Measurements from ENCODE around the gene TDRD12. TPM values are rescaled to one million over a fixed set of nuclear protein-coding genes. Genes with fewer than 3 reads are reported as not detected.

The TDRD12 gene
- total and polyA plus RNA-seq, 11 donors, result 0.06 to 0.63 (median 0.23) TPM; not detected in 5

DNA sequence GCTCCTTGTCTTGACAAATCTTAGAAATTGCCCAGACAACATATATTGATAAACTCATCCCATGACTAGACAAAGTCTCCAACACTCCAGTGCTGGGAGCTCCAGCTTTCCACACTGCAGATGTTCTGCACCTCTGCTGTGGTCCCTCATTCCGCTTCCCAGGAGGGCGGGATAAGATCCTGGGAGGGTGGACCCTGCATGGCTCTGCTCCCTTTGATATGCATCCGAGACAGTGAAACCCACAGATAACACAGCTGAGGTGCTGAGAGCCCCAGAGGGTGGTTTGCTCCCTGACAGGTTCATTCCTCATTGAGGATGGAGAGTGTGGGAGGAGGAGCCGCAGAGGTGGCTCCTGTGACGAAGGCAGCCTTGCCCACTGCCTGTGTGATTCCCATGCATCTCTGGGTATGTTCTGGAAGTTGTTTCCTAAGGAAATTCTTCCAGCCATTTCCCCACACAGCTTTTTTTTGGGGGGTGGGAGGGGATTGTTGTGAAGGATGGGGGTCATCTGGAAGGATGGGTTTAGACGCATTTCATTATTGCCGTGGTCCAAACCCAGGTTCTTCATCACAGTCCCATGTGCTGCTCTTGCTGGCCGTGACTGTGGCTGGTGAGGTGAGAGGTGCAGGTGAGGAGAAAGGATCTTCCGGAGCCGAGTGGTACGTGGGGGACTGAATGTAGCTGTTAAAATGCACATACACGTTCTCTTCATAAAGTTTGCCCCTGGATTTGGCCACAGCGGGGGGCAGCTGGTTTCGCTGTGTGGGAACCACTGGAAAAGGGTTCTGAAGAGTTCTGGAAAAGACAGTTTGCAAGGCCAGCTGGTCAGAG is 103.6 kb downstream of the TDRD12 start:
- TF ChIP-seq POLR2A (IDR thresholded peaks at IDR 0.05), result no peak
- TF ChIP-seq, protein P1, sequence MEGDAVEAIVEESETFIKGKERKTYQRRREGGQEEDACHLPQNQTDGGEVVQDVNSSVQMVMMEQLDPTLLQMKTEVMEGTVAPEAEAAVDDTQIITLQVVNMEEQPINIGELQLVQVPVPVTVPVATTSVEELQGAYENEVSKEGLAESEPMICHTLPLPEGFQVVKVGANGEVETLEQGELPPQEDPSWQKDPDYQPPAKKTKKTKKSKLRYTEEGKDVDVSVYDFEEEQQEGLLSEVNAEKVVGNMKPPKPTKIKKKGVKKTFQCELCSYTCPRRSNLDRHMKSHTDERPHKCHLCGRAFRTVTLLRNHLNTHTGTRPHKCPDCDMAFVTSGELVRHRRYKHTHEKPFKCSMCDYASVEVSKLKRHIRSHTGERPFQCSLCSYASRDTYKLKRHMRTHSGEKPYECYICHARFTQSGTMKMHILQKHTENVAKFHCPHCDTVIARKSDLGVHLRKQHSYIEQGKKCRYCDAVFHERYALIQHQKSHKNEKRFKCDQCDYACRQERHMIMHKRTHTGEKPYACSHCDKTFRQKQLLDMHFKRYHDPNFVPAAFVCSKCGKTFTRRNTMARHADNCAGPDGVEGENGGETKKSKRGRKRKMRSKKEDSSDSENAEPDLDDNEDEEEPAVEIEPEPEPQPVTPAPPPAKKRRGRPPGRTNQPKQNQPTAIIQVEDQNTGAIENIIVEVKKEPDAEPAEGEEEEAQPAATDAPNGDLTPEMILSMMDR (IDR thresholded peaks at IDR 0.05), result no peak
- Histone ChIP-seq H3K27me3 (peaks cover 0 to 38% (median 11%) of the 10 kb centered on the region in 9 donors), H3K4me1 (peaks cover 0 to 4% (median 0%) of the 10 kb centered on the region in 12 donors), H3K36me3 (no peaks in the 10 kb centered on the region), H3K4me3 (no peak overlapping the region), H3K27ac (no peak overlapping the region), H3K9me3 (no peaks in the 10 kb centered on the region)
- intact Hi-C loops (cut with DNase I), result no loop called here
- 70 to 80% (median 75%) methylated on average over 14 of the region's 14 CpGs for WGBS, 4 donors
- ATAC-seq (no peak), DNase-seq (no peak)

DNA sequence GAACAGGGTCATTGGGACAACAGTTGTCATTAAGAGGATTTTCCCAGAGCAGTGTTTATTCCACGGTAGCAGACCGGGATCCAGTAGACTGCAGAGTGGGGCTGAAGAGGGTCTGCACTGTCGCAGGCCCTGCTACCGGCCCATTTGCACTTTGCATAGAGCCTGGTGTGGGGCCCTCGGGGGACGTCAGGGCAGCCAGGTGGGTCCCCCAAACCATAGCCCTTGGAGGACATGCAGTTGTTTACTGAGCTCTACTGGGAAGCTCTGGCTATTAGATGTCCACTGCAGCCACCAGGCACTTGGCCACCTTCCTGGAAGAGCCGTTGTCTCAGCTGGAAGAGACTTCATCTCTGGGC is 104.2 kb downstream of the TDRD12 start:
- intact Hi-C loops (cut with DNase I), result no loop called here
- H3K36me3 ChIP-seq, result no peaks in the 10 kb centered on the region
- no peak overlapping the region for H3K4me3 ChIP-seq
- peaks cover 0 to 38% (median 11%) of the 10 kb centered on the region in 9 donors for H3K27me3 ChIP-seq
- no peak overlapping the region for H3K27ac ChIP-seq
- ATAC-seq (no peak), DNase-seq (no peak)
- peaks cover 0 to 4% (median 0%) of the 10 kb centered on the region in 12 donors for H3K4me1 ChIP-seq
- TF ChIP-seq, protein P1 (IDR thresholded peaks at IDR 0.05), result no peak
- no peak for TF ChIP-seq POLR2A (IDR thresholded peaks at IDR 0.05)
- H3K9me3 ChIP-seq, result no peaks in the 10 kb centered on the region
- 83 to 91% (median 88%) methylated on average over 3 to 7 of the region's 7 CpGs for WGBS, 4 donors

DNA sequence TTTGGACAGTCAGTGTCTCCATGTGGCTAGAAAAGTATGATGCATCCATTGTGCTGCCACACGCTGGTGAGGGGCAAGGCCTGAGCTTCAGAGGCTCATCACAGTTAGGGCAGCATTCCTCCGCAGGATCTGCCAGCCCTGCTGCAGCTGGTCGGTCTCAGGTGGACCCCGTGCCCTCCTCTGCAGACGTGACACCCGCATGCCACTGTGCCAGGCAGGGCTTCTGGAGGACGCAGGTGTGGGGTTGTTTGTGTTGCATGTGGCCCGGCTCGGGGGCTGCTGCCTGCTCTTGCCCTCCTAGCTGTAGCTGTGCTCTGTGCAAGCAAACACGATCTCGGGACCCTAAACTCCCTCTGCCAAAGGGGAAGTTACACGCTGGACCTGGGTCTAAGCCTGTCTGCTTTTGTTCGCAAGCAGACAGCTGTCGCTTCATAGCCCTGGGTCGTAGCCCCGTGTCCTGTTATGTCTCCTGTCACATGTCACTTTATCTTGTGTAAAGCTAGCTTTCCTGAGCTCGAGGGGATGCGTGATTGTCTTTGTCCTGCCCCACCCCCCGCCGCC is 104.7 kb downstream of the TDRD12 start:
- Histone ChIP-seq H3K4me1 (peaks cover 0 to 4% (median 0%) of the 10 kb centered on the region in 12 donors), H3K9me3 (no peaks in the 10 kb centered on the region), H3K4me3 (no peak overlapping the region), H3K36me3 (no peaks in the 10 kb centered on the region), H3K27me3 (peaks cover 0 to 38% (median 11%) of the 10 kb centered on the region in 9 donors), H3K27ac (no peak overlapping the region)
- ATAC-seq (peak in 1 of 4 donors; percentile 26), DNase-seq (no peak)
- intact Hi-C loops (cut with DNase I), result no loop called here
- 25 to 33% (median 32%) methylated on average over 17 to 20 of the region's 20 CpGs for whole genome bisulfite sequencing, 4 donors
- TF ChIP-seq POLR2A (IDR thresholded peaks at IDR 0.05), result no peak
- TF ChIP-seq, protein P1 (IDR thresholded peaks at IDR 0.05), result no peak

DNA sequence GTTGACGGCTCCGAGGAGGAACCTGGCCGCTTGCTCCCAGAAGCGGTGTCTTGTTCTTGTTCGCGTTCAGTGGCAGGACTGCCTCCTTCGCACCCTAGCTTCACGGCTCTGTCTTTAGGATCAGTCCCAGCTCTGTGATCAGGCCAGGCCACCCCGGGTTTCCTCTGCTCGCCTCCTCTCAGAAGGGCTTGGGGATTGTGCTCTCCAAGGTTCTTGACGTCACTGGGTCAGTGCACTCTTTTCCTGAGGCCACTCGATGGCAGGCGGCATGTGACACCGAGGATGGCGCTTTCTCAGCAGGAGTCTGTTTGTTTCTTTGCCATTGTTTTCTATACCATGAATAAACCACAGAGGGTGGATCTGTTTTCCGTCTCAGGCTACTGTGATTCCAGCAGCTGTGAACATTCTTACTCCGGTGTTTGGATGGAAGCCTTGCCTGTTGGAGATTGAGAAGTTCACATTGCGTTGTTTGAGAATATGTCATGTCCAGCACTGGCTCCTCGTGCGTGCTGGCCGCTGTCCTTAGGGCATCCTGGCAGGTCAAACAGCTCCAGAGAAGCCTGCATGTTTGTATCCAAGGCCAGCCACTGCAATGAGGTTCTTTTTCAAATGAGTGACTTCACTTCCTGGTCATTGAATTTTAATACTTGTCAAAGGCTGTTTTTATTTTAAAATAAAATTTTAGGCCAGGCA is 105.5 kb downstream of the TDRD12 start:
- Histone ChIP-seq H3K27me3 (peaks cover 0 to 38% (median 11%) of the 10 kb centered on the region in 9 donors), H3K36me3 (no peaks in the 10 kb centered on the region), H3K9me3 (no peaks in the 10 kb centered on the region), H3K4me3 (no peak overlapping the region), H3K4me1 (peaks cover 0 to 4% (median 0%) of the 10 kb centered on the region in 12 donors), H3K27ac (no peak overlapping the region)
- TF ChIP-seq, protein P1 (IDR thresholded peaks at IDR 0.05), result no peak
- no peak for TF ChIP-seq POLR2A (IDR thresholded peaks at IDR 0.05)
- no peak for DNase-seq
- 34 to 38% (median 37%) methylated on average over 21 of the region's 21 CpGs for WGBS, 4 donors
- intact Hi-C loops (cut with DNase I), result no loop called here
- no peak for ATAC-seq

Measured in heart left ventricle (tissue), 16 donors.